ENCODE data around the gene IFNG-AS1. TPM values are rescaled to one million over a fixed set of nuclear protein-coding genes. Genes with fewer than 3 reads are reported as not detected.

The IFNG-AS1 gene
- total RNA-seq, 4 donors from 2014 or later, result 0.22 to 0.68 (median 0.65) TPM; not detected in 1

DNA sequence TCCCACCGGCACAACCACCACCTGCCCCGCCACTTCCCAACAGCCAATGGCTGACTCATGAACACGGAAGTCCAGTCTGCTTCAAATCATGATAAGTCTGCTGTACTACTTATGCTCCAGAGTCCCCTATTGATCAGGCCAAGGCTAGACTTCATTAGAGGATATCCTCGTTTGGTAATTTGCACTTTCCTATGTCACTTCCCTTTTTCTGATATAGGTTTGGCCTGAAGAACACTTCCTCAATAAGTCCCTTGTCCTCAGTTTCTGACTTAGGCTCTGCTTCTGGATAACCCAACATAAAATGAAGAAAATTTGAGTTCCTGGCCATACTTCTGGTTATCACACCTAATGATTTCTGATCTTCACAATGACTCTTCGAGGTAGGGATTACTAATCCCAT lies 45.3 kb downstream of the IFNG-AS1 start:
- TF ChIP-seq, protein P1, sequence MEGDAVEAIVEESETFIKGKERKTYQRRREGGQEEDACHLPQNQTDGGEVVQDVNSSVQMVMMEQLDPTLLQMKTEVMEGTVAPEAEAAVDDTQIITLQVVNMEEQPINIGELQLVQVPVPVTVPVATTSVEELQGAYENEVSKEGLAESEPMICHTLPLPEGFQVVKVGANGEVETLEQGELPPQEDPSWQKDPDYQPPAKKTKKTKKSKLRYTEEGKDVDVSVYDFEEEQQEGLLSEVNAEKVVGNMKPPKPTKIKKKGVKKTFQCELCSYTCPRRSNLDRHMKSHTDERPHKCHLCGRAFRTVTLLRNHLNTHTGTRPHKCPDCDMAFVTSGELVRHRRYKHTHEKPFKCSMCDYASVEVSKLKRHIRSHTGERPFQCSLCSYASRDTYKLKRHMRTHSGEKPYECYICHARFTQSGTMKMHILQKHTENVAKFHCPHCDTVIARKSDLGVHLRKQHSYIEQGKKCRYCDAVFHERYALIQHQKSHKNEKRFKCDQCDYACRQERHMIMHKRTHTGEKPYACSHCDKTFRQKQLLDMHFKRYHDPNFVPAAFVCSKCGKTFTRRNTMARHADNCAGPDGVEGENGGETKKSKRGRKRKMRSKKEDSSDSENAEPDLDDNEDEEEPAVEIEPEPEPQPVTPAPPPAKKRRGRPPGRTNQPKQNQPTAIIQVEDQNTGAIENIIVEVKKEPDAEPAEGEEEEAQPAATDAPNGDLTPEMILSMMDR (IDR thresholded peaks at IDR 0.05; ENCODE audit: low read depth), result no peak

DNA sequence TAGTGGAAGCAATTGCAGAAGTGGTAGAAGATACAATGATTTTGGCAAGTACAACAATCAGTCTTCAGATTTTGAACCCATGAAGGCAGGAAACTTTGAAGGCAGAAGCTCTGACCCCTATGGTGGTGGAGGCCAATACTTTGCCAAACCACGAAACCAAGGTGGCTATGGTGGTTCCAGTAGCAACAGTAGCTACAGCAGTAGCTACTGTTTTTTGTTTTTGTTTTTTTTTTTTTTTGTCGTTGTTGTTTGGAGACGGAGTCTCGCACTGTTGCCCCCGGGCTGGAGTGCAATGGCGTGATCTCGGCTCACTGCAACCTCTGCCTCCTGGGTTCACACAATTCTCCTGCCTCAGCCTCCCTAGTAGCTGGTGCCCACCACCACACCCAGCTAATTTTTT lies 47.4 kb downstream of the IFNG-AS1 start:
- TF ChIP-seq, protein P1 (IDR thresholded peaks at IDR 0.05; ENCODE audit: low read depth), result no peak

DNA sequence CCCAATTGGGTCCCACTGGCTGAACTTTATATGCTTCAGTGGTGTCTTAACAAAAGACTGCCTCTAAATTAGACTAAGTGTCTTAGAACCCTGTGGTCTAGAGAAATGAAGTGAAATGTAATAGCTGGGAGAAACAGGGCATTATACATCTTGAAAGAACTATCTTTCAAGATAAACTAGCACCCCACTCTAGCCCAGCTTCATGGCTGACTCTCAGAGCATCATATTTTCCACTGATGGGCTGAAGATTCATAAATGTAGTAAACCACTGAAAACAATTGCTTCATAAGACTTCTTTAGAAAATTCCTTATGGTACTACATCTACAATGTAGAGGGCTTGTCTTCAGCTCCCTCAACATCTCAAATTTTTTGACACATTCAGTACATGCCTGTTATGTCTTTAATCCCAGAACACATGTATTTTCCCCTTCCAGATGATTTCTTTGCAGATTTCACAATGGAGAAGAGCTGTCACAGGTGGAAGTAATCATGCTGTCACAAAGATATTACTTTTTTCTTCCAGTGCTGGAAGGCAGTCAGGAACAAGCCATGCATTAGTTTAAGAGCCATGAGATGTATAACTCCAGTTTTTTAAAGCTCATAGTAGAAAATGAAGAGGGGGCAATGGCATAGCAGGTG lies 48.5 kb downstream of the IFNG-AS1 start:
- TF ChIP-seq, protein P1 (IDR thresholded peaks at IDR 0.05; ENCODE audit: low read depth), result no peak

DNA sequence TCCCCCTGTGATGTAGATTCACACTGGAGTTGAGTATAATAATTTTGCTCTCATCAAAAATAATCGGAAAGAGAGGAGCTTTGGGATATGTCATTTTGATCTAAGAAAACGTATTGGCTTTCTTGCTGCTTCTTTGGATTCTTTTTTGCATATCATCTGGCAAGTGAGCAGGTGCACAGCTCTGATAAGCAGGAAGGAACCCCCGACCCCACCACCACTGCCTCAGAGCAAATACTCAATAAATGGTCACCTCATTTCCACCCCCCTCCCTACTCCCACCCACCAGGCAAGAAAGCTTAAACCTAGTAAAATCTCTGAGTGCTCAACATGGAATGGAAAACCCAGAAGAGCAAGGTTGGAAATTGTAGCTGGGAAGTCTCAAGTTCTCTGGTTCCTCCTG lies 49.4 kb downstream of the IFNG-AS1 start:
- TF ChIP-seq, protein P1 (IDR thresholded peaks at IDR 0.05; ENCODE audit: low read depth), result no peak

DNA sequence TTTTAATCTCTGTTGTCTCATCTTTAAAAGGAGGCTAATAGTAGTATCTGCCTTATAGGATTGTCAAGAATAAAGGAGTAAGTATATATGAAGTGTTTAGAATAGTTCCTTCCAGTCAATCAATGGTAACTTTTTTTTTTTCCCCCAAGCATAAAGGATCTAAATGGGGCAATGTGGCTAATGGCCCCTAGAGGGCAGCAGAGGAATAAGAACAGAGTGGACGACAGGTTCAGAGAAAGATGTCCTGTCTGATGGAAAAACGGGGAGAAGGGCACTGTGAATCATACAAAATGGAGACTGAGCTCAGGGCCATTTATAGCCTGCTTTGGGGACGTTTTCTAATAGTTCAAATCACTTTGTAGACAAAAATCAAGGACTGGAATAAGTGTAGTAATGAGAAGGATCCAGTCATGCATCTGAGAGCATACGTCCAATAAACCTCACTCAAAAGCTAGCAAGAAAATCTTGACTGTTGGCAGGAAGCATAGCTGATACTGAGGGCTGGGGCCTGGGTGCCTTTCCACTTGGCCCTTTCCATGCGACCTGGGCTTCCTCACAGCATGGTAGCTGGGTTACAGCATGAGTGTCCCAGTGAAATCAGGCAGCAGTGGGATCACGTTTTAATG lies 51.3 kb downstream of the IFNG-AS1 start:
- TF ChIP-seq, protein P1 (IDR thresholded peaks at IDR 0.05; ENCODE audit: low read depth), result no peak

DNA sequence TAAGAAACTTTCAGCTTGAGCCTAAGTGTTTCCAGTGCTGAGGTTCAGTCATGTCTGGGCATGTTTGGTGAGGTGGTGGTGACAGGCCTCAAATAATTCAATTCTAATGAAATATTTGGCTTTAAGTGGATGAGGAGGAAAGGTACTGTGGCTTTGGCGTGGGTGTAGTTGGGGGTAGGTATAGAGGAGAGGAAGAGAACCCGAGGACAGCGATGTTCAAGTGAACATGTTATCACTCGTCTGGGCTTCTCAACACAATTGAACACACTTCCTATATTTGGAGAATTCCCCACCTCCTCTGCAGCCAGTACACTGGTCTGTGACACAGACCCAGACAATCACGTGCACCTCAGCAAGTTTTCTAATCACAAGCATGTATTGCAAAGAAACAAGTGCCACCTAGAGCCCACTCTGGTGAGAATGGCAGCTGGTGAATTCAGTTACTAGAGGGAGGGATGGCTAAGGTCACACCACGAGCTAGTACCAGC lies 53.0 kb downstream of the IFNG-AS1 start:
- TF ChIP-seq, protein P1 (IDR thresholded peaks at IDR 0.05; ENCODE audit: low read depth), result no peak

DNA sequence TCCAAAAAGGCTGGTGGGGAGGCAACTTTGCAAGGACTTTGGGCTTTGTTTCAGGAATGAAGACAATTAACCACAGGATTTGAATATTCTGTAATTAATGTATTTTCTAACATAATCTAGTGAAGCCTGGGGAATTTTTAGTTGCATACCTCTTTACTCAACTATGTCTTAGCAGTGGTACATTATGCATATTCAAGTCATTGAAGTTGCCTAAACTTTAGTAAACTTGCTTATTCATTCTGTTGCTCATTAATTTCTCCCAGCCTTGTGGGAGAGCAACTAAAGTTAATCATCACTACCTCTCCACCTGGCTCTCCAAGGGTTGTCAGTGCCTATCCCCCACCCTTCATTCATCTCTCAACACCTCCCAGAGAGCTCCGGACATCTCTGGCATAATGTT lies 54.2 kb downstream of the IFNG-AS1 start:
- TF ChIP-seq, protein P1 (IDR thresholded peaks at IDR 0.05; ENCODE audit: low read depth), result no peak

All from subcutaneous adipose tissue (tissue), 4 donors.